Transverse colon (tissue), 4 donors: ENCODE data around the gene ATP6V0E1.
"Not testable (repeated sequence)": the region's sequence is repeated elsewhere in the genome, so short reads cannot be mapped to it uniquely, and the experiment has no call there.

Experiments used
- CTCF ChIP-seq, 5 experiments: fragments of 200-600 bp in 3 of 5; fragments of 450-650 bp in 2 of 5; sonication (generic) in 3 of 5; IDR thresholded peaks; 1 replicate in 2 of 5; 2 replicates in 3 of 5; pipeline ENCODE4 v1.5.1; 2016 to 2017; ENCODE audit warnings: antibody characterized with exemption in 5 of 5, inconsistent platforms in 3 of 5, mild to moderate bottlenecking in 2 of 5, moderate library complexity in 1 of 5
- EP300 ChIP-seq: sonication (generic); formaldehyde crosslinking; IDR thresholded peaks from one replicate; pipeline ENCODE4 v1.6.1; 2017; ENCODE audit warnings: antibody characterized with exemption, low read depth
- POLR2AphosphoS5 ChIP-seq, 3 donors: sonication (generic); formaldehyde crosslinking; IDR thresholded peaks; one replicate each; pipeline ENCODE4 v1.6.1; 2016; ENCODE audit warnings: antibody characterized with exemption in 3 of 3

- TF ChIP-seq CTCF (IDR thresholded peaks at IDR 0.05); EP300; POLR2AphosphoS5 (IDR thresholded peaks at IDR 0.05): not testable (repeated sequence)
These were observed 92.9 kb downstream of the ATP6V0E1 start for GRCh38 chr5:173076471-173076870.
